GM12878 (cell line): ENCODE data around the gene PTBP3. TPM values are rescaled to one million over a fixed set of nuclear protein-coding genes. Genes with fewer than 3 reads are reported as not detected.

Experiments
- ATAC-seq: fragments of 200-7000 bp; cut with Tn5 transposase; 3 replicates; pipeline ENCODE4 v1.9.1; 2020; ENCODE audit warnings: mild to moderate bottlenecking, moderate library complexity
- BruUV-seq: library from RNA; stranded (reverse); fragments of 400-500 nt; replicated peaks from 2 replicates; lab custom pipeline; 2021; lab: Mats Ljungman, UMichigan
- CTCF ChIA-PET: fragments of 300-600 bp; sonication (Branson Sonifier 250); formaldehyde crosslinking; extraction: SDS; loops from one replicate; lab custom pipeline; 2021; ENCODE audit warnings: inconsistent platforms; lab: Yijun Ruan, JAX
- POLR2A ChIA-PET: fragments of 350-600 bp; formaldehyde crosslinking; extraction: SDS; loops from one replicate; lab custom pipeline; 2021; ENCODE audit warnings: inconsistent platforms; lab: Charles Lee
- RAD21 ChIA-PET: fragments of 300-600 bp; sonication (Branson Sonifier 250); formaldehyde crosslinking; loops from one replicate; lab custom pipeline; 2023; ENCODE audit warnings: antibody characterized with exemption; ENCODE audit not compliant: unreplicated experiment; lab: Charles Lee
- SMC1A ChIA-PET: fragments of 300-600 bp; sonication (Branson Sonifier 250); formaldehyde crosslinking; loops from one replicate; lab custom pipeline; 2023; ENCODE audit not compliant: unreplicated experiment, uncharacterized antibody; lab: Charles Lee
- DNase-seq: peaks from one replicate; pipeline ENCODE4 v3.0.0-alpha.2; 2011; ENCODE audit warnings: low read depth, low spot score
- FAIRE-seq: peaks from 3 replicates; lab custom pipeline; 2011; peaks lifted over from hg19 to GRCh38; lab: Jason Lieb, UNC
- H2AFZ ChIP-seq: 2 replicates; pipeline ENCODE4 v1.6.0; 2011; ENCODE audit warnings: low read depth, low read length, control low read depth; ENCODE audit not compliant: control insufficient read depth
- H3K27ac ChIP-seq: 2 replicates; pipeline ENCODE4 v1.5.1; 2011; ENCODE audit warnings: control low read depth; ENCODE audit not compliant: control insufficient read depth, insufficient read depth
- H3K27me3 ChIP-seq, 2 experiments: replicated peaks in 1 of 2; 2 replicates each; pipeline versions ENCODE4 v1.6.0 to v1.6.1; 2011; ENCODE audit warnings: low read length in 1 of 2; ENCODE audit not compliant: control insufficient read depth in 2 of 2, insufficient read depth in 2 of 2
- H3K36me3 ChIP-seq, 2 experiments: 2 replicates each; pipeline ENCODE4 v1.5.1; 2011; ENCODE audit warnings: low read length in 1 of 2; ENCODE audit not compliant: control insufficient read depth in 2 of 2, insufficient read depth in 2 of 2
- H3K4me1 ChIP-seq: 2 replicates; pipeline ENCODE4 v1.6.1; 2011; ENCODE audit warnings: mild to moderate bottlenecking, low read length, moderate library complexity, mixed read lengths; ENCODE audit not compliant: control insufficient read depth, insufficient read depth
- H3K4me2 ChIP-seq: 2 replicates; pipeline ENCODE4 v1.6.0; 2011; ENCODE audit warnings: control low read depth; ENCODE audit not compliant: control insufficient read depth, insufficient read depth
- H3K4me3 ChIP-seq: fragments of 200-600 bp; sonication (generic); 2 replicates; pipeline ENCODE4 v1.5.1; 2016
- H3K79me2 ChIP-seq: 2 replicates; pipeline ENCODE4 v1.6.0; 2011; ENCODE audit warnings: low read length; ENCODE audit not compliant: control insufficient read depth, insufficient read depth
- H3K9ac ChIP-seq: 2 replicates; pipeline ENCODE4 v1.8.0; 2011; ENCODE audit warnings: low read length, control low read depth, mixed read lengths; ENCODE audit not compliant: control insufficient read depth, insufficient read depth
- H3K9me3 ChIP-seq: replicated peaks from 3 replicates; pipeline ENCODE4 v1.5.1; 2011; ENCODE audit warnings: mild to moderate bottlenecking, low read length; ENCODE audit not compliant: control insufficient read depth, insufficient read depth
- H4K20me1 ChIP-seq: 2 replicates; pipeline ENCODE4 v1.6.0; 2011; ENCODE audit not compliant: control insufficient read depth, insufficient read depth
- BACH1 ChIP-seq: fragments of 450-650 bp; IDR thresholded peaks from 2 replicates; pipeline ENCODE4 v1.6.1; 2017; ENCODE audit warnings: mild to moderate bottlenecking, borderline replicate concordance
- SMAD5 ChIP-seq: IDR thresholded peaks from 2 replicates; pipeline ENCODE4 v1.6.1; 2016; ENCODE audit warnings: antibody characterized with exemption, low read depth
- WGBS: methylation state at CpG from one replicate; pipeline ENCODE4 v1.1.6; 2016; ENCODE audit warnings: low lambda C conversion rate; ENCODE audit not compliant: insufficient replicate concordance, insufficient coverage; ENCODE audit errors: missing lambda C conversion rate; 5-methylcytosine and 5-hydroxymethylcytosine counted together
- in situ Hi-C: fragments of 300-500 bp; cut with MboI; formaldehyde crosslinking; loops from 9 replicates; pipeline ENCODE4 v1.14.3; 2018; ENCODE audit warnings: mixed read lengths
- intact Hi-C: fragments of 100-400 bp; cut with micrococcal nuclease; formaldehyde crosslinking; loops from one replicate; pipeline ENCODE4 v1.14.2; 2022; ENCODE audit not compliant: unreplicated experiment
- polyA plus RNA-seq, 11 experiments: library from polyadenylated mRNA; depleted of rRNA in 4 of 11; unstranded in 6 of 11; stranded (reverse) in 5 of 11; fragments of >200 nt; fragmentation: Nextera tagmentation in 4 of 11; fragmentation: Illumina TruSeq in 1 of 11; extraction: Ambion mirVana in 4 of 11; extraction: Trizol in 1 of 11; gene quantifications; 1 replicate in 1 of 11; 2 replicates in 10 of 11; pipeline versions ENCODE4 v1.2.1 to v1.2.3, GENCODE V29; 2011 to 2016; ENCODE audit warnings: inconsistent platforms in 2 of 11, missing spikeins in 2 of 11, low read depth in 1 of 11
- total RNA-seq, 4 experiments: library from RNA; depleted of rRNA in 3 of 4; stranded (reverse); fragments of >200 nt in 3 of 4; fragmentation: Illumina TruSeq in 1 of 4; extraction: Trizol in 1 of 4; gene quantifications; 2 replicates each; pipeline versions ENCODE4 v1.2.1 to v1.2.3, GENCODE V29; 2013 to 2021
- TF ChIP-seq, protein P1 (sequence below): fragments of 450-650 bp; IDR thresholded peaks from 2 replicates; pipeline ENCODE4 v1.6.1; 2017; ENCODE audit warnings: mild to moderate bottlenecking, moderate library complexity

The PTBP3 gene
- total and polyA plus RNA-seq, 10 of the 15 experiments (the other 5 are each of a cell fraction or from before 2014, with no cell fraction given): 12.5 to 104 (median 52.7) TPM

DNA sequence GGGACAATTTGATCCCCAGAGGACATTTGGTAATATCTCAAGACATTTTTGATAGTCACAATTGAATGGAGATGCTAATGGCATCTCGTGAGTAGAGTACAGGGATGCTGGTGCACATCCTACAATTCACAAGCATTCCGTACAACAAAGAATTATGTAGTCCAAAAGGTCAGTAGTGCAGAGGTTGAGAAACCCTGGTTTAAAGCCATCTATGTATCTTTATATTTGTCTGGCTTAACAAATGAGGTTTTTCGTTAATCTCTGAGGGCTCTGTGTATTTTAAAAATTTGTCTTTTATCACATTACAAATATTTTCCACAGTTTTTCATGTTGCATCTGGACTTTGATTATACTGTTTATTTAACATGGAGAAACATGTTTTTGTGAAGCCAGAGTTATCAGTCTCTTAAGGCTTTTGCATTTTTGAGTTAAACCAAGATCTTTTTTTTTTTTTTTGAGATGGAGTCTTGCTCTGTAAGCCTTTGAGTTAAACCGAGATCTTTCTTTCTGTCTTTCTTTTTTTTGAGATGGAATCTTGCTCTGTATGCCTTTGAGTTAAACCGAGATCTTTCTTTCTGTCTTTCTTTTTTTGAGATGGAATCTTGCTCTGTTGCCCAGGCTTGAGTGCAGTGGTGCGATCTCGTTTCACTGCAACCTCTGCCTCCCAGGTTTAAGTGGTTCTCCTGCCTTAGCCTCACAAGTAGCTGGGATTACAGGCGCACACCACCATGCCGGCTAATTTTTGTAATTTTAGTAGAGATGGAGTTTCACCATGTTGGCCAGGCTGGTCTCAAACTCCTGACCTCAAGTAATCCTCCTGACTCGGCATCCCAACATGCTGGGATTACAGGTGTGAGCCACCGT is 49.3 kb upstream of the PTBP3 start:
- ATAC-seq: no peak
- Histone ChIP-seq H3K4me3 (no peak overlapping the region), H3K4me1 (peaks cover 16% of the 10 kb centered on the region), H4K20me1 (no peaks in the 10 kb centered on the region), H3K27ac (no peak overlapping the region), H3K27me3 (no peaks in the 10 kb centered on the region), H3K4me2 (peak overlapping the region; percentile 55), H3K79me2 (peaks cover 39% of the 10 kb centered on the region), H3K9me3 (no peaks in the 10 kb centered on the region), H2AFZ (no peak overlapping the region), H3K36me3 (no peaks in the 10 kb centered on the region), H3K9ac (no peak overlapping the region)
- ChIA-PET POLR2A (no interaction called here), RAD21 (interaction anchor here (1.2 kb wide), 1 partner anchor 329 kb away, joined by 3 read pairs; no protein-coding TSS in a partner anchor), SMC1A (no interaction called here), CTCF (no interaction called here)
- no peak for TF ChIP-seq BACH1
- no peak for TF ChIP-seq SMAD5
- TF ChIP-seq, protein P1, sequence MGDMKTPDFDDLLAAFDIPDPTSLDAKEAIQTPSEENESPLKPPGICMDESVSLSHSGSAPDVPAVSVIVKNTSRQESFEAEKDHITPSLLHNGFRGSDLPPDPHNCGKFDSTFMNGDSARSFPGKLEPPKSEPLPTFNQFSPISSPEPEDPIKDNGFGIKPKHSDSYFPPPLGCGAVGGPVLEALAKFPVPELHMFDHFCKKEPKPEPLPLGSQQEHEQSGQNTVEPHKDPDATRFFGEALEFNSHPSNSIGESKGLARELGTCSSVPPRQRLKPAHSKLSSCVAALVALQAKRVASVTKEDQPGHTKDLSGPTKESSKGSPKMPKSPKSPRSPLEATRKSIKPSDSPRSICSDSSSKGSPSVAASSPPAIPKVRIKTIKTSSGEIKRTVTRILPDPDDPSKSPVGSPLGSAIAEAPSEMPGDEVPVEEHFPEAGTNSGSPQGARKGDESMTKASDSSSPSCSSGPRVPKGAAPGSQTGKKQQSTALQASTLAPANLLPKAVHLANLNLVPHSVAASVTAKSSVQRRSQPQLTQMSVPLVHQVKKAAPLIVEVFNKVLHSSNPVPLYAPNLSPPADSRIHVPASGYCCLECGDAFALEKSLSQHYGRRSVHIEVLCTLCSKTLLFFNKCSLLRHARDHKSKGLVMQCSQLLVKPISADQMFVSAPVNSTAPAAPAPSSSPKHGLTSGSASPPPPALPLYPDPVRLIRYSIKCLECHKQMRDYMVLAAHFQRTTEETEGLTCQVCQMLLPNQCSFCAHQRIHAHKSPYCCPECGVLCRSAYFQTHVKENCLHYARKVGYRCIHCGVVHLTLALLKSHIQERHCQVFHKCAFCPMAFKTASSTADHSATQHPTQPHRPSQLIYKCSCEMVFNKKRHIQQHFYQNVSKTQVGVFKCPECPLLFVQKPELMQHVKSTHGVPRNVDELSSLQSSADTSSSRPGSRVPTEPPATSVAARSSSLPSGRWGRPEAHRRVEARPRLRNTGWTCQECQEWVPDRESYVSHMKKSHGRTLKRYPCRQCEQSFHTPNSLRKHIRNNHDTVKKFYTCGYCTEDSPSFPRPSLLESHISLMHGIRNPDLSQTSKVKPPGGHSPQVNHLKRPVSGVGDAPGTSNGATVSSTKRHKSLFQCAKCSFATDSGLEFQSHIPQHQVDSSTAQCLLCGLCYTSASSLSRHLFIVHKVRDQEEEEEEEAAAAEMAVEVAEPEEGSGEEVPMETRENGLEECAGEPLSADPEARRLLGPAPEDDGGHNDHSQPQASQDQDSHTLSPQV: no peak
- WGBS: 36% methylated on average over 11 of the region's 11 CpGs
- intact Hi-C loops (loop anchor here (5.0 kb wide), 1 partner anchor 435 kb away; no protein-coding TSS in a partner anchor), in situ Hi-C loops (no loop called here)
- FAIRE-seq: no peak
- BruUV-seq: TSS peak; percentile 53
- DNase-seq: no peak
